Ishikawa (cell line): ENCODE results near the gene CBX2.
A peak's percentile ranks its signal among the peaks of the same experiment; 100 is the strongest.

Experiments used
- CEBPB ChIP-seq: IDR thresholded peaks from 2 replicates; pipeline ENCODE4 v1.6.1; 2012
- CREB1 ChIP-seq: IDR thresholded peaks from 2 replicates; pipeline ENCODE4 v1.6.1; 2012; ENCODE audit warnings: low read depth
- EGR1 ChIP-seq: IDR thresholded peaks from 2 replicates; pipeline ENCODE4 v1.6.1; 2012
- EP300 ChIP-seq: IDR thresholded peaks from 2 replicates; pipeline ENCODE4 v1.6.1; 2012; ENCODE audit warnings: borderline replicate concordance
- FOXM1 ChIP-seq: IDR thresholded peaks from 2 replicates; pipeline ENCODE4 v1.6.1; 2012; ENCODE audit warnings: low read depth, borderline replicate concordance
- MAX ChIP-seq: IDR thresholded peaks from 2 replicates; pipeline ENCODE4 v1.6.1; 2012
- NFIC ChIP-seq: IDR thresholded peaks from 2 replicates; pipeline ENCODE4 v1.6.1; 2012
- RAD21 ChIP-seq: IDR thresholded peaks from 2 replicates; pipeline ENCODE4 v1.6.1; 2012; ENCODE audit warnings: low read depth
- TCF12 ChIP-seq: IDR thresholded peaks from 2 replicates; pipeline ENCODE4 v1.6.1; 2012; ENCODE audit warnings: low read depth
- TEAD4 ChIP-seq: IDR thresholded peaks from 2 replicates; pipeline ENCODE4 v1.6.1; 2012
- YY1 ChIP-seq: IDR thresholded peaks from 2 replicates; pipeline ENCODE4 v1.6.1; 2012; ENCODE audit warnings: low read depth
- ZBTB7A ChIP-seq: IDR thresholded peaks from 2 replicates; pipeline ENCODE4 v1.6.1; 2012; ENCODE audit warnings: low read depth

The CBX2 gene

DNA sequence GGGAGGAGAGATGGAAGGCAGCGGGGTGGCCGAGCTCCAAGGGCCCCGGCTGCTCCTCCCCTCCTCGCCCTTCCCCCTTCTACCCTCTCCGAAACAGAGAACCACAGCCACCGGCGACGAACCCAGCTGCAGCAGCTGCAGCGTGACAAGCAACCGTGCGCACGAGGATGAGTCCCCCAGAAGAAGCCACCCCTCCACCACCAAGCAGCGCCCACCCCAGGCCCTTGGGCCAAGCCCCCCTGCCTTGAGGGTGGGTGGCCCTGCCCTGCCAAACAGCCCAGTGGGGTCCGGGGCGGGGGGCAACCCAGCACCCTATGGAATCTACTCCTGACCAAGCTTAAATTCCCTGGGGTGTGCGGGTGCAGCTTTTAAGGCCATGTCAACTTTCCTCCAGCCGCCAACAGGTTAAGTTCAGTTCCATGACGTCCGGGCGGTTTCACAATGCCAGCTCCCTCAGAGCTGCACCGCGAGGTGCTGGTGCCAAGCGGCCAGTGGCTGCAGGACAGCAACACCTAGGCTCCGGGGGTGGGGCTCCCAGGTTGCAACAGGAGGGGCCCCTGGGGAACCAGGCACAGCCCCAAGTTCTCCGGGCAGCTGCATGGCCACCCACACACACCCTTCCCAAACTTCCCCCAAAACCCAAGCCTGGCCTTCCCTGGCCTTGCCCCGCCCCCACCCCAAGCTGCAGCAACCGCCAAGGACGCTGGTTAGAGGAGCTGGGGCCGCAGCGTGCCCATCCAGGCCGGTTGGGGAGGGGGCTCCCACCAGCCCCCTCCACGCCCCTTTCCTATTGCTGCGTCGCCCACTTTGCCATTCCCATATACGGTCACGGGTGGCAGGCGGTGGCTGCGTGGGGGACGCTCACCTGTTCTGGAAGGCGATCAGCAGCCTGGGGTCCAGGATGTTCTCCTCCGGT is 59.3 kb downstream of the CBX2 start:
- TF ChIP-seq EP300 = peak; percentile 37; the same call in 1 of the 2 replicates
- peak; percentile 21; the same call in 1 of the 2 replicates for TF ChIP-seq RAD21
- TF ChIP-seq TCF12 = peak; percentile 66
- TF ChIP-seq YY1 = no peak
- no peak for TF ChIP-seq FOXM1
- TF ChIP-seq CREB1 = peak; percentile 53; the same call in 1 of the 2 replicates
- TF ChIP-seq NFIC = peak; percentile 79
- peak; percentile 1; the same call in 1 of the 2 replicates for TF ChIP-seq MAX
- peak; percentile 70 for TF ChIP-seq EGR1
- TF ChIP-seq ZBTB7A = peak; percentile 79; the same call in 1 of the 2 replicates
- TF ChIP-seq TEAD4 = no peak
- TF ChIP-seq CEBPB = peak; percentile 99
